IPS-NIHi7 (cell line): ENCODE data around the gene TBC1D9.
"Not testable (repeated sequence)": the region's sequence is repeated elsewhere in the genome, so short reads cannot be mapped to it uniquely, and the experiment has no call there.

Source experiments
- DNase-seq: peaks from one replicate; pipeline ENCODE4 v3.0.0; 2012; ENCODE audit warnings: mixed read lengths; ENCODE audit errors: extremely low spot score

The TBC1D9 gene

GRCh38 chr4:140756319-140757231, at the start of gene TBC1D9:
Gene TBC1D9 (minus strand): TSS chr4:140756385. CDS start chr4:140756045, 340 bp downstream.
- DNase-seq = peak; percentile 85

- DNase-seq = no peak
These were observed 49.1 kb upstream of the TBC1D9 start for GRCh38 chr4:140805293-140805692.

GRCh38 chr4:140802591-140802990, 46.4 kb upstream of the TBC1D9 start:
- no peak for DNase-seq

GRCh38 chr4:140800666-140801065, 44.5 kb upstream of the TBC1D9 start:
- no peak for DNase-seq

- no peak for DNase-seq
These were observed 43.6 kb upstream of the TBC1D9 start for GRCh38 chr4:140799686-140800225.

- DNase-seq = no peak
These were observed 37.1 kb upstream of the TBC1D9 start for GRCh38 chr4:140793291-140793690.

- no peak for DNase-seq
These were observed 34.6 kb upstream of the TBC1D9 start for GRCh38 chr4:140790765-140791164.

- DNase-seq = no peak
These were observed 34.0 kb upstream of the TBC1D9 start for GRCh38 chr4:140790171-140790570.

GRCh38 chr4:140789759-140790158, 33.6 kb upstream of the TBC1D9 start:
- DNase-seq = no peak

- not testable (repeated sequence) for DNase-seq
These were observed 26.6 kb upstream of the TBC1D9 start for GRCh38 chr4:140782787-140783186.

GRCh38 chr4:140781596-140781995, 25.4 kb upstream of the TBC1D9 start:
- DNase-seq = no peak

- DNase-seq = no peak
These were observed 21.7 kb upstream of the TBC1D9 start for GRCh38 chr4:140777894-140778293.

GRCh38 chr4:140777386-140777785, 21.2 kb upstream of the TBC1D9 start:
- no peak for DNase-seq

- no peak for DNase-seq
These were observed 20.4 kb upstream of the TBC1D9 start for GRCh38 chr4:140776556-140776955.

GRCh38 chr4:140774956-140775355, 18.8 kb upstream of the TBC1D9 start:
- DNase-seq = no peak

GRCh38 chr4:140774510-140774909, 18.3 kb upstream of the TBC1D9 start:
- no peak for DNase-seq

GRCh38 chr4:140769209-140769608, 13.0 kb upstream of the TBC1D9 start:
- no peak for DNase-seq

- DNase-seq = no peak
These were observed 8.7 kb upstream of the TBC1D9 start for GRCh38 chr4:140764785-140765392.

- DNase-seq = no peak
These were observed 6.0 kb upstream of the TBC1D9 start for GRCh38 chr4:140762202-140762601.

- DNase-seq = no peak
These were observed 1.0 kb upstream of the TBC1D9 start for GRCh38 chr4:140757232-140757630.

GRCh38 chr4:140755774-140756318, 339 bp downstream of the TBC1D9 start:
- peak; percentile 41 for DNase-seq
